HG02642 (cell line): Measurements from ENCODE around the gene LAMA3.

ENCODE experiments used
- ATAC-seq: cut with Tn5 transposase; IDR thresholded peaks from one replicate; pipeline ENCODE4 v1.9.1; 2021; ENCODE audit warnings: mild to moderate bottlenecking; ENCODE audit not compliant: unreplicated experiment, poor library complexity

LAMA3 gene

DNA sequence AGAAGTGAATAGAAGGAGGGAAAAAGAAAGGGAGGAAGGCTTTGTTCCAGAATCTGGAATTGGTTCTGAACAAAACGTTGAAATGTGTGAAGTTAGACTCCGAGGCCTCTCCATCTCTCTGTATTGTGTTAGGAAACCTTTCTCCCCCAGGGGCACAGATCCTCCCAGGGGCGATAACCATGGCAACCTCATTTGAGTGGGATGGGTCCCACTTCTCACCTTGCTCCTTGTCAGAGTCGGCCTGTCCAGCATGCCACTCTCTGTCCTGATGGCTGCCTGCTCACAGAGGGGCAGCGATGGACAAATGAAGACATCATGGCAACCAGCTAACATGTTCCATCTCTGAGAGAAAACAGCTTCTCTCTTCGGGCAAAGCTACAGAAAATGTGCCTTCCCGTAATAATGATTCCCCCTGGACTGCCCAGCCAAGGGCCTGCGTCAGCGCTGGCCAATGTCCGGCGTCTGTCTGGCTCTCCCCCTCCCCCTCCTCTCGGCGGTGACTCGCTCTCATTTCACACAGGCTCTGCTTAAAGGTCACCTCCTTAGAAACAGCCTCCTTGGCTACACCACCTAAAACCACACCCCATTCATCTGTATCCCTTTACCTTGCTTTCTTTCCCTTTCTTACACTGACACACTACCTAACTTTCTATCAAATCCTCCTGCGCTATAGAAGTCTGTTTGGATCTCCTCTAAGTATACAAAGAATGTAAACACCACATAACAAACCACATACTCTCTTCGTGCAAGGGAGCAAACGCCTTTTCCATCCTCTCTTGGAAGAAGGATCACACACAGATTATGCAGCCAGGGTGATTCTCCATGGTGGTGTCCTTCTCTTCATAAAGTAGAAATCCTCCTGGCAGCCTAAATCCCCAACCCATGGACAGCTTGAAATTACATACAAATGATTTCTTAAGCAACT is 293.2 kb downstream of the LAMA3 start:
- ATAC-seq: no peak

- ATAC-seq: no peak
Measured at GRCh38 chr18:23983112-23983511, 293.9 kb downstream of the LAMA3 start.

DNA sequence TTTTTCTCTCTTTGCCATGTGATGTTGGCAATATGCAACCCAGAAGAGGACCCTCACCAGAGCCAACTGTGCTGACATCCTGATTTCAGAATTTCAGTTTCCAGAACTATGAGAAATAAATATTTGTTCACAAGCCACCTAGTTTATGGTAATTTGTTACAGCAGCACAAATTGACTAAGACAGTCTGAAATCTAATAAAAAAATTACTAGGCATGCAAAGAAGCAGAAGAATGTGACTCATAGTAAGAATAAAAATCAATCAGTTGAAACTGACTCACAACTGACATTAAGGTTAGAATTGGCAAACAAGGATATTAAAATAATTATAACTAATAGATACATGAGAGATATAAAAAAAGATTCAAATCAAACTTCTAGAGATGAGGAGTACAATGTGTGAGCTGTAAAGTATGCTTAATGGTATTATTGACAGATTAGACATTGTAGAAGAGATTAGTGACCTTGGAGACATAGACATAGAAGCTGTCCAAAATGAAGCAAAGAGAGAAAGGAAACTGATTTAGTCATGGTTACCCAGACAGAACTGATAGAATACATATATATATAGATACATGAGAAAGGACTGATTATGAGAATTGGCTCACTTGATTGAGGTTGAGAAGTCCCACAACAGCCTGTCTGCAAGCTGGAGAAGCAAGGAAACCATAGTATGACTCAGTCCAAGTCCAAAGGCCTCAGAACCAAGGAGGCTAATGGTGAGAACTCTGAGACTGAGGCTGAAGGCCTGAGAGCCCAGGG is 297.5 kb downstream of the LAMA3 start:
- no peak for ATAC-seq

- ATAC-seq: no peak
Measured at GRCh38 chr18:23990474-23991410, 301.5 kb downstream of the LAMA3 start.

GRCh38 chr18:23992089-23992940 is 303.1 kb downstream of the LAMA3 start:
- ATAC-seq: no peak

GRCh38 chr18:23992941-23993280 is 303.7 kb downstream of the LAMA3 start:
- no peak for ATAC-seq

- ATAC-seq: no peak
Measured at GRCh38 chr18:23994361-23994902, 305.2 kb downstream of the LAMA3 start.

DNA sequence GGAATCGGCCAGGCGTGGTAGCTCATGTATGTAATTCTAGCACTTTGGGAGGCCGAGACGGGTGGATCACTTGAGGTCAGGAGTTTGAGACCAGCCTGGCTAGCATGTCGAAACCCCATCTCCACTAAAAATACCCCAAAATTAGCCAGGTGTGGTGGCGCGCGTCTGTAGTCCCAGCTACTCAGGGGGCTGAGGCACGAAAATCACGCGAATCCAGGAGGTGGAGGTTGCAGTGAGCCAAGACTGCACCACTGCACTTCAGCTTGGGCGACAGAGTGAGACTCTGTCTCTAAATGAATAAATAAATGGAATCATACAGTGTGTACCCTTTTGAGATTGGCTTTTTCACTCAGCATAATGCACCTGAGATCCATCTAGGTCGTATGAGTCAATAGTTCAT is 305.9 kb downstream of the LAMA3 start:
- no peak for ATAC-seq

DNA sequence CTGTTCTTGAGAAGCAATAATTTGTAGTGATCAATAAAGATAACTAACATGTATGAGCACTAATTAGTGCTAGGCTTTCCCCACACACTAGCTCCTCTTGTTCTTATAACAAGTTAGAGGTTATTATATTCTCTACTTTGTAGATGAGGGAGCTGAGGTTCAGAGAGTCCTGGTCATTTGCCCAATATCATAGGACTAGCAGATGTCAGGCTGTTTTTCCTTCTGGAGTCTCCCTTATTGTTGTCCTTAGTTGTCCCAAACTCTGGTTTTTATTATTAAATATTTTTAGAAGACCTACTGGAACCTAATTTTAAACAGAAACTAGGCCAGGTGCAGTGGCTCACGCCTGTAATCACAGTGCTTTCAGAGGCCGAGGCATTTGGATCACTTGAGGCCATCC is 308.8 kb downstream of the LAMA3 start:
- no peak for ATAC-seq

GRCh38 chr18:23998820-23999219 is 309.6 kb downstream of the LAMA3 start:
- no peak for ATAC-seq

- no peak for ATAC-seq
Measured at GRCh38 chr18:24000613-24001490, 311.6 kb downstream of the LAMA3 start.

DNA sequence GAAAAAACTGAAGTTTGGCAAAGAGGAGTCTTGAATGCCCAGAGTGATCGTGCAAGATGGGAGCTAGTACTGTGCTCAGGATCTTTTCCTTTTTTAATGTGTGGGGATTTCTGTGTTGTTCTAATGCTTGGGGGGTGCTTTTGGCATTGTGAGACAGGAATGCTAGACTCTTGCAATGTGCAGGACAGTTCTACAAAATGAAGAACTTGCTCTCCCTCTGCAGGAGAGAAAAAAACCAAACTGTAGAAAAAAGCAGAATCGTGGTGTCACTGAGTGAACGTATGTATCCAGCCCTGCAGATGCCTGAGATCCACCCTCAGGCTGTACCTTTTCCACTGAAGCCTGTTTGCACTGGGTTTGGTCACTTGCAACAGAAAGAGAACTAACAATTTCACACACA is 313.2 kb downstream of the LAMA3 start:
- no peak for ATAC-seq

- ATAC-seq: no peak
Measured at GRCh38 chr18:24003288-24003687, 314.0 kb downstream of the LAMA3 start.

DNA sequence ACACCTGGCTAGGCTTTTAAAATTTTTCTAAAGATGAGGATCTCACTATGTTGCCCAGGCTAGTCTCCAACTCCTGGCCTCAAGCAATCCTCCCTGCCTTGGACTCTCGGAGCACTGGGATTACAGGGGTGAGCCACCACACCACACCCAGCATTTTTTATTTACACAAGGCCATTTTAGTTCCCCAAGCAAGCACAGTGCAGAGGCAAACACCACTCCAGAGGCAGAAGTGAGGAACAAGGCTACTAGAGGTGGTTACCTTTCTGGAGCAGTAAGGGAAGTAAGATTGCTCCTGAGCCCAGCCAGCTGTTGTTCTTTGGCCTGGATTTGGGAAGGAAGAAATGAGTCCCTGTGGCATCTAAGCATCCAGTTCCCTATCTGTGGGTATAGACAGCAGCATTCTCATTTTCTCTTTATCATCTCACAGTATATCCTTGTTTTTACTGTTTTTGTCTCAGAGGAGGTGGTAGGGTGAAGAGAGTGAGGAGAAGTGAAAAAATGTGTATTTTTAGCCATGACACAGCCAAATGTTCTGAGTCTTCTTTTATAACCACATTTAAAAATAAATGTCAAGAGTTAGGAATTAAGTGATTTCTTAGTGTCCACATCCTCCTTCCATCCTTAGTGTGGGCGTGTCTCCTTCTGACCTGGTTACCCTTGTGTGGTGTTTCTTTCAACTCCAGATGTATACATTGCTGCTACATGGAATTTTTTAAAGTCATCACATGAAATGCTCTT is 314.8 kb downstream of the LAMA3 start:
- ATAC-seq: no peak
